HUDEP-2 (cell line): ENCODE results near the gene NEO1.
A peak's percentile ranks its signal among the peaks of the same experiment; 100 is the strongest.

ENCODE experiments used
- DNase-seq, 76 experiments: peaks; one replicate each; lab custom pipeline; 2025; ENCODE audit not compliant: unreplicated experiment in 76 of 76; lab: John Stamatoyannopoulos, UW

NEO1 gene

DNA sequence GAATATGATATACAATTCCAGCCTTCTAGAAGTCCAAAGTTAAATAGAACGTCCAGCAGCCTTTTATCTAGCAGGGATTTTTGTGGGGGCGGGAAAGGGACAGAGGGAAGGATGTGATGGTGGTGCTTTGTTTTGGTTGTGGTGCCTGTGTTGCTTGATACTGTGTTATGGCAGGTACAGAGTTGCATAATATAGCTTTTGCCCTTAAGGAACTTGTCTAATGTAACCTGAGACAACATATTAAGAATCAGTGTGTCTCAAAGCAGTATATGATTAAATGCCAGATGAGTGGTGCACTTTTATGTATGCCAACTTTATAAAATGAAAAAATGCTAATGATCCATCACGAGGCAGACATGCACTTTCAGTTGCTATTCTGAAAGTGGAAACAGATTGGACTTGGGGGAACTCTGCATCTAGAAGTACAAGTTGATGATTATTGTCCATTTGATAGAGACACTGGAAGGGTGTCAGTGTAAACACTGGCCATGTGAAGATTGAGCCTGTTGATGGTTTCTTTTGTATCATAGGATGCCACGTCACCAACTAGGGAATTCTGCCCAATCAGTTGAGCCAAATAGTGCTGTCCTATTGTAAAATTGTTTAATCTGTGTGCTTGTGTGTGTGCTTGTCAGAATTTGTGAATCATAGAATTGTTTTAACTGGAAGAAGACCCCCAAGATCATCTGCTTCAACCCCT is 23.0 kb downstream of the NEO1 start:
- DNase-seq: no peak

DNA sequence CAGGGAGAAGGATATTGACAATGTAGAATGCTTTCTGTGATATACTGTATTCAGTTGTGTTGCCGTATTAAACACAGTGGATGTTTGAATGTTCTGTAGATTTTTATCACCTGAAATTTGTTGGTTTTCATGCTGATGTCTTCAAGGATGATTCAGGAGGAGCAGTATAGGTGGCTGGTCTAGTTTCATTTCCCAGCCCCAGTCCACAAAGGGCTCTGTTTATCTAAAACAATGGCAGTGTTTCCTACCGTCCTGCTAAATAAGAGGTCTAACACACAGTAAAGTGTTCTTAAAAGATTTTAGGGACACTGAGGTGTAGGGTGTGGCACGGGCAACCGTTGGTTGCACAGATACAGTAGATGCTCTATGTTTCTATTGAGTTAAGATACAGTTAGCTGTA is 26.0 kb downstream of the NEO1 start:
- no peak for DNase-seq

DNA sequence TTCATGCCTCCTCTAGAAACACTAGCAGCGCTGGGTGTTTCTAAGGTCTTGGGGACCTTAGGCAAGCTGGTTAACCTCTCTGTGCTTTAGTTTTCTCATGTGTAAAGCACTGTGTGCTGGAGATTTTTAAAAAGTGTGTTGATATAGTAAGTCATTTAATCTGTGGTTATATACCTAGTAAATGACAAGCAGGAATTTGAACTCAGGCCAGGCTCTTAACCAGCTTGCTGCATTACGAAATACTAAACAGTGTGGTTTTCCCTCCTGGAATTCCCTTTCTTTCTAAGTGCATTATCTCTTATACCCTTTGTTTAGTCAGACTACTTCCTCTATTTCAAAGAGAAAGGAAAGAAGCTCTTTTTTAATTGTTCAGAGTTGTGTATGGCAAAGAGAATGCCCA is 26.5 kb downstream of the NEO1 start:
- DNase-seq: no peak

DNA sequence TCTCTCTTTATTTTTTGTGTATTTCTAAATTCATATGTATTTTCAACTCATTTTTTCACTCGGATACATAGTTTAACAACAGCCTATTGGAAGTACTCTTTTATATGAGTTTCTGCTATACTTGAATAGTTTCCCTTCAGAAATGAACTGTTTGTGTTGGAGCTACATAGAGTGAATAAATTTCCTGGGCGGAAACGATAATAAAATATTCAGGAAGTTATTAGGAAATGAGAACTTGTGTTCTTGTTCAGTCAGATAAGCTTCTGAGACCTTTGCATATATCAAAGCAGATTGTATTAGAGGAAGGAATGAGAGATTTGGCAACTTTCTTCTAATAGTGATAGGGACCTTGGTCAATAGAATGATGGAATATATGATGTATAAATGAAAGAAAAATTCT is 27.3 kb downstream of the NEO1 start:
- DNase-seq: no peak

DNA sequence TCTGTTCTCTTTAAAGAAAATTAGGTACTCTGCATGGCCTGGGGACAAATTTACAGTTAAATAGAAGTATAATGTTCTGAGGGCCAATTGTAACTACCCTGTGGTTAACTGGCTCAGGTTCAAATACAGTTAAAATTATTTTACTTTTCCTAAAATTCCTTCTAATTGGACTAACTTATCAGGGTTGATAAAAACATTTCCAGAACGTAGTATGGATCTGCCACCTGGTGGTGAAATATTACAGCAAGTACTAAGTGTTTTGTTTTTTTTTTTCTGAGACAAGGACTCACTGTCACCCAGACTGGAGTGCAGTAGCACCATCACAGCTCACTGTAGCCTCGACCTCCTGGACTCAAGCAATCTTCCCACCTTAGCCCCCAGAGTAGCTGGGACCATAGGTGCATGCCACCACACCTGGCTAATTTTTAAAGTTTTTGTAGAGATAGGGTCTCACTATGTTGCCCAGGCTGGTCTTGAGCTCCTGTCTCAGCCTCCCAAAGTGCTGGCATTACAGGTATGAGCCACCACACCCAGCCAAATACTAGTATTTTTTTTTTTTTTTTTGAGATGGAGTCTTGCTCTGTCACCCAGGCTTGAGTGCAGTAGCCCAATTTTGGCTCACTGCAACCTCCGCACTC is 29.2 kb downstream of the NEO1 start:
- peak in 18 of 76 experiments; percentile 2 to 47 (median 16) for DNase-seq

DNA sequence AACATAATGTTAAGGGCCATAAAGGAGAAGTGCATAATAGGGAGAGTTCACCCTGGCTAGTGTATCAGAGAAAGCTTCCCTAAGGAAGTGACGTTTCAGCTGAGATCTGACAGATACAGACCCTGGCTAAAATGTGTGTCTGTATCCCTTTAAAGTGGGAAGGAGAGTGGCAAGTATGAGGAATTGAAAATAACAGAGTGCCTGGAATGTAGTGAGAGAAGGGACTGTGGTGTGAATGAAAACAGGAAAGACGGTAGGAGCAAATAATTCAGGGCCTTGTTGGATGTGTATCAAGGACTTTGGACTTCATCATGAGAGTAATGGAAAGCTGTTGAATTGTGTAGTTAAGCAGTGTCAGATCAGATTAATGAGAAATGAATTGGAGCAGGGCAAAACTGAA is 30.5 kb downstream of the NEO1 start:
- DNase-seq: peak in 1 of 76 experiments; percentile 11

DNA sequence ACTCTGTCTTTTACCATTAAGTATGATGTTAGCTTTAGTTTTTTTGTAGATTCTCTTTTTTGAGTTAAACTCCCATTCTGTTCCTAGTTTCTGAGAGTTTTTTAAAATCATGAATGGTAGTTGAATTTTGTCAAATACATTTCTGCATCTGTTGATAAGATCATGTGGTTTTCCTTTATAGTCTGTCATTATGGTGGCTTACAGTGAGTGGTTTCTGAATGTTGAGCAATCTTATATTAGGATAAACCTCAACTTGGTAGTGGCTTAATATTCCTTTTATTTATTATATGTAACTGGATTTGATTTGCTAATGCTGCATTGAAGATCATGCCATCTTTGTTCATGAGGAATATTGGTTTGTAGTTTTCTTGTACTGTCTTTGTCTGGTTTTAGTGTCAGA is 34.8 kb downstream of the NEO1 start:
- no peak for DNase-seq

DNA sequence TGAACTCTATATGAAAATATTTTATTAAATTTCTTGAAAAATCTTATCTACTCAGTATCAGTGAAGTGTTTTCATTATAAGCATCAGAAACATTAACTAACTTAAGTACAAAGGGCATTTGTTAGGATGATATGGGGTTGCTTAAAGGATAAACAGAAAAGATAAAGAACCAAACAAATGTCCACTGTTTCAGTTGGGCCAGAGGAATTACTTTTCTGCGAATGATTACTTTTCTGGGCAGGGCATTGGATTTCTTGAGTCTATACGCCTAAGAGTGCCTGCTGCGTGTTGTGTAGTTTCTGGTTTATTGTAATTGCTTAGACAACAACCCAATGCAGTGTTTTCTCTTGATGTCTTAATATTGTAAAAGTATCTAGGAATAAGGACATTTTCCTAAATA is 52.8 kb downstream of the NEO1 start:
- DNase-seq: no peak

DNA sequence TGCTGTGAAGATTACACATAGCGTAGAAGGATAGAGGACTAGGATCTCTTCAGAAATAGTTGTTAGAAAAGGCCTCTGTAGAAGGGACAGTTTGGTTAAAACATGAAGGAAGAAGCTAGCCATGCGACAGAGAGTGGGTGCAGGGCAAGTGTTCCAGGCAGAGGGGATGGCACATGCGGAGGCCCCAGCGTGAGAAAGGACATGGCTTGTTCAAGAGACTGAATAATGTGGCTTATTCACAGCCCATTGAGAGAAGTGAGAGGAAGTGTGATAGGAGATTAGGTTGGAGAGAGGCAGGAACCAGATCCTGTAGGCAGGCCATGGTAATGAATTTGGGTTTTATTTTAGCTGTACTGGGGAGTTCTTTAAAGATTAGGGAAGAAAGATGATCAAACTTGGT is 56.4 kb downstream of the NEO1 start:
- no peak for DNase-seq

DNA sequence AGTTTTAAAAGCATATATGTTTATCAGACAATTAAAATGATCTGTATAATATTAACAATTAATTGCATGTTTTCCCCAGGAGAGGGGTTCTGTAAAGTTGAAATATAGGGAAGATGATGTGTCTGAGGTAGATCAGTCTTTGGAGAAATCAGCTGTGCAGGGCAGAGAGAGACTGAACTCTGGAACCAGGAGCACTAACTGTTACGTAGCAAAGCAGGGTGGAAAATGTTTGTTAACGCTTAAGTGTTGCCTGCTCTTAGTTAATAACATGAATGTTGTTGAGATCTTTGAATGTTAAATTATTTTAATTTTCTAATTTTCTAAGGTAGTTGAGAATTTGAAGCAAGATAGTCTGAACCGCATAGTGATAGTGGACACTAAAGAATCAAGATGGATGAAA is 57.5 kb downstream of the NEO1 start:
- DNase-seq: no peak

DNA sequence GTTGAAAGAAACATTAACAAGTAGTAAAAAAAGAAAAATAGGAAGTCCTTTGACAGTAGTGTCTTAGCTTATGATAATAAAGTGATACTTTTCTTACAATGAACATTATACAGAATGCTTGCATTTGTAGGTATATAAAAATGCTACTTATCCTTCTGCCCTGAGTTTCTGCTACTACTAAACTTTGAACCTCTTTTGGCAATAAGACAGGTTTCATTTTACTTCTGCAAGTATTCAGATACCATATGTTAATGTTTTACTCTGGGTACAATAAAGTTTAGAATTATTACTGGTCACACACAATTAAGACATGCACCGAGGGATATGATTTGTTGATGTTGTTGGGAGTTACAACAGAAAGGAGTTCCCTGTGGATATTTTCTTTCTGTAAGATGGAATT is 57.9 kb downstream of the NEO1 start:
- no peak for DNase-seq

DNA sequence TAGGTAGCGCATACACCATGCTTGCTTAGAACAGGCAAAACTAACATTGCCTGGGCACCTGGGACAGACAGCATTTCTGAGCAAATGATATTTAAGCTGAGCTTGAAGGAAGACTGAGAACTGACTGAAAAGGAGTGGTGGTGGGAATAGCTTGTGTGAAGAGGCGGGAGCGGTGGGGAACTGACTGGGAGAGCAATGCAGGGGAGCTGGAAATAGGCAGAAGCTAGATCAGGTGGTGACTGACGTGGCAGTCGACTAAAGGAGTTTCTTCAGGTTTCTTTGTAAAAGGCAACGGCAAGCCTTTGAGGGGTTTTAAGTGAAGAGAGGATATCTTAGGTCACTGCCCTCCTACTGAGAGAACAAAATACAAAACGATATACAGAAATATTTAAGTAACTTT is 61.8 kb downstream of the NEO1 start:
- no peak for DNase-seq

DNA sequence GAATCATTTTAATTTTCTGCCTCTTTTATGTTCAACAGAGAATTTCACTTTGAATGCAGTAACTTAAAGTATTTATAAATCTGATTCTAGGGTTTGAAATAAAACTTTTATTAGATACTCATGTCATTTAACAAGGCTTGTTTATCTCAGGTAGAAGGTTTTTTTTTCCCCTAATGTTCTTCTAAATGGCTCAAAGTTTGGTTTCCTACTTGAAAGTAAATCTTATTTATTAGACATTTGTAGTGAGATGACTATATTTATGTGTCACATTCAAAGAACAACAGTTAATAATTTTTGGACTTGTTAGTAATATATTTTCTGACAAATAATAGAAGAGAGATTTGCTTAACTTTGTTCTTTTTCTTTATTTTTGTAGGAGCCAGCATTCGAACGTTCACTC is 63.9 kb downstream of the NEO1 start:
- no peak for DNase-seq

DNA sequence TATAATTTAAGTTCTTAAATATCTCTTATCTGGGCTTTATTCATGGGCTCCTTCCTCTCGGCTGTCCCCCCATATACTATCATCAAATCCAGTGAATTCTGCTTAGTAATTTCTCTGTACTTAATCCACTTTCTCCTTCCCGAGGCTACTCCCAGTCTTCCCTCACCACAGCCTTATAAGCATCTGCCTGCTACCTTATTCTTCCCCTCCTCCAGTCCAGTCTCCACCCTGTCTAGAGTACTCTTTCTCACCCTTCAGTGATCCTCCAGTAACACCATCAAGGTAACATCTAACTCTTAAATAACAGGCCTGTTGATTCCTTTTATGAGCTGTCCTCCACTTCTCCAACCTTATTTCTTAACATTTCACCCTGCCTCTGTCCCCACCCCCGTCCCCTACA is 65.8 kb downstream of the NEO1 start:
- DNase-seq: no peak

DNA sequence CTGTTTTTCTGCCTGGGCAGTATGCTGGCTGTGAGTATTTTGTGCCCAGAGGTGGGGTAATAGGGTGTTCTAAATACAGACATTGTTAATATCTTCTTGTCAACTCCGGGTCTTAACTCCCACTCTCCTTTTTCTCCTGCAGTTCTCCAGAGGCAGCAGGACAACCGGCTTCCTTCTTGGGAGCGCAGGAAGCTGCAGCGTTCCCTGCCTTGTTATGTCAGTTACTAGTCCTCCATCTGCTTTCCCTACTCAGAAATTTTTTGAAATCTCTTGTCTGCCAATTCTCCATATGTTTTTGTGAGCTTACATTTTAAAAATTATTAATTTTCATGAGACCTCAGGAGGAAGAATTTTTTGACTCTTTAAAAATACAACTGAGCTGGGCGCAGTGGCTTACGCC is 67.2 kb downstream of the NEO1 start:
- no peak for DNase-seq

DNA sequence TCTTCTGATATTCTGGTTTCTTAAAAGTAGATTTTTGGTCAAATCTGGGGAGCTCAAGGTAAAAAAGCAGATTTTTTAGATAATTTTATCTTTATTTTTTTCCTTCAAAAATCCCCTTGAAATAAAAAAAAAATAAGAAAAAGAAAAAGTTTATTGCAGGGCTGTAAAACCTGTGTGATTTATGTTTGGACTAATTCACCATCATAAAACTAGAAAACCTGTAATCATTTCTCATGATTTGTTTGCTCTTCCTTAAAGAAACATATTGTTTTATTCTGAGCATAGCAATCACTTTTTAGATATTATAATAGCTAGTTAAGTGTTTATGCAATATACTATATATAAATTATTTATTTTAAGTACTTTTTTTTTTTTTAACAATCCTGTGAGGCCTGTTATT is 68.0 kb downstream of the NEO1 start:
- DNase-seq: no peak

DNA sequence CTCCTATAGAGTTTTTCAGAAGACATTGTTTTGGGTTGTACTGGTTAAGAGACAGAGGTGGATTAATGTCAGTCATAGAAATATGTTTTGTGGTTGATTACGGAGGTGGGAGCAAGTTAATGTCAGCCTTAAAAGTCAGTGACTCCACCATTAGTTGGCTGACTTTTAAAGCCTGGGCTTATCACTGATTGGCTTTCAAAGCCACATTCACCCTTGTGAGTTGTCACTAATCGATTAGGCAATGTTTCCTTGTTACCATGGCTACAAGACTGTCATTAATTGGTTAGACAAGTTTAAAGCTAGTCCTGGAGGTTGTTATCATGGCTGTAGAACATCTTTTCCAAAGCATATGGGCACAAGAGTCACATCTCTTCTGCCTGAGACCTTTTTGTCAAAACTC is 73.0 kb downstream of the NEO1 start:
- DNase-seq: peak in 1 of 76 experiments; percentile 14

DNA sequence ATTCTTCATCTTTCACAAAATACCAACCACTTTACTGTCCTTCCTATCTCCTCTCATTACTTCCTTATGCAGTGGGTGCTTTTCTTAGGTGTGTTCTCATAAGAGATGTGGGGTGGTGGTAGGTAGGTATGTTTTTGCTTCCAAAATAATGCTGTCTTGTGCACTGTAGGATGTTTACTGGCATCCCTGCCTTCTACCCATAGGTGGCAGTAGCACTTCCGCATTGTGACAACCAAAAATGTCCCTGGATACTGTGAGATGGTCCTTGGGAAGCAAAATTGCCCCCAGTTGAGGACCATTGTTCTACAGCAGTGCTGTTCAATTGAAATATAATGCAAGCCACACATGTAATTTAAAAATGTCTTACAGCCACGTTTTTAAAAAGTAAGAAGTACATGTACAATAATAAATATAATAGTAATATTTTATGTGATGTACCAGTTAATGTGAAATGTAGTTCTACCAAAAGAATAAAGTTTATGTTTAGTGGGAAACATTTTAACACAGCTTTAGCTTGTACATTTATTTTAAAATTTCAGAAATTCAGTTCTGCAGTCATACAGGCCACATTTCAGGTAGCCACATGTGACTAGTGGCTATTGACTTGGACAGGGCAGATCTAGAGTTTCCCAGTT is 75.2 kb downstream of the NEO1 start:
- DNase-seq: peak in 38 of 76 experiments; percentile 1 to 53 (median 16)

DNA sequence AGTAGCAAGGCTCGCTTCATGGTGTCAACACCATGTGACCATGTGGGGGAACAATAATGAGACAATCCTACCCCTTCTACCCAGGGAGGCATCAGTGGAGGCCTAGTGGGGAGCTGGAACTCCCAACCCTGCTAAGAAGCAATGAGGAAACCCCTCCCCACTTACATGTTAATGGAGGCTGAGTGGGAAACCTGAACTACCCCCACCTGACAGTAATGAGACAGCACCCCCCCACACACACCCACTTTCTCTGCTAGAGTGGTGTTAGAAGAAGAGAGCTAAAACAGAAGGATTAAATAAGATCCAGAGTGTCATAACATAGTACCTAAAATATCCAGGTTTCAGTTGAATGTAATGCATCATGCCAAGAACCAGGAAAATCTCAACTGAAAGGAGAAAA is 78.6 kb downstream of the NEO1 start:
- no peak for DNase-seq

DNA sequence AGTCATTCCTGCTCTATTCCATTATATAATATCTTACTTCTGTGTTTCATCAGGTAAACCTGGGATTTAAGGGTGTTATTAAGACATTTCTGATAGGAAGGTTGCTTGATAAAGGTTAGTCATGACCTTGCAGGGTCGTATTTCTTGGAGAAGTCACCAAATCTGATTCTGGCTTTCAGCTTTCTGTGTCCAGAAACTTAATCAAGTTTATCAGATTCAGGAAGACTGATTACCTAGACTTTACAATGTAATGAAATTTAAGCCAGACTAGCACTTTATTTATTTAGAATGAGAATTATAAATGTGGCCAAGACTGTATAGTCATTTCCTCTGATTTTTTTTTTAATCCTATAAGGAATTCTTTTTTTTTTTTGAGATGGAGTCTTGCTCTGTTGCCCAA is 81.9 kb downstream of the NEO1 start:
- DNase-seq: no peak

DNA sequence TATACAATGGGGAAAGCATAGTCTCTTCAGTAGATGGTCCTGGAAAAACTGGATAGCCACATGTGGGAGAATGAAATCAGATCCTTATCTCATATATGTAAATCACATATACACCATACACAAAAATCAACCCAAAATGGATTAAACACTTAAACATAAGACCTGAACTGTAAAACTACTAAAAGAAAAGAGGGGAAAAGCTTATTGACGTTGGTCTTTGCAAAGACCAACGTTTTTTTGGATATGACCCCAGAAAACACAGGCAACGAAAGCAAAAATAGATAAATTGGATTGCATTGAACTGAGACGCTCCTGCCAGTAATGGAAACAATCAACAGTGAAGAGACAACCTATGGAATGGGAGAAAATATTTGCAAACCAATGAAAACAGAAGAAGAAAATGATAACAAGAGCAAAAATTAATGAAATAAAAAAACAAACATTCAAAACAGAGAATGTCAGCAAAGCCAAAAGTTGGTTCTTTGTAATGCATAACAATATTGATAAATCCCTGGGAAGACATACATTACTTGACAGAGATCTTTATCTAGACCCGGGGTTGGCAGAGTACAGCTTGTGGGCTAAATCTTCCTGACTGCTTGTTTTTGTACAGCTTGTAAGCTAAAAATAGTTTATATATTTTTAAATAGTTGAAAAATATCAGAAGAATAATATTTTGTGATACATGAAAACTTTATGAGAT is 86.9 kb downstream of the NEO1 start:
- no peak for DNase-seq
